Thyroid gland (tissue), 4 donors: ENCODE measurements around the gene COG5.

Source experiments
- POLR2A ChIP-seq, 2 donors: fragments of 450-650 bp; IDR thresholded peaks; one replicate each; pipeline ENCODE4 v1.6.1; 2017; ENCODE audit warnings: antibody characterized with exemption in 2 of 2, mild to moderate bottlenecking in 2 of 2, moderate library complexity in 1 of 2
- TF ChIP-seq, protein P1 (sequence below), 6 experiments: fragments of 200-600 bp in 3 of 6; fragments of 450-650 bp in 3 of 6; sonication (generic) in 3 of 6; IDR thresholded peaks; one replicate each; pipeline ENCODE4 v1.5.1; 2016 to 2019; ENCODE audit warnings: antibody characterized with exemption in 6 of 6, mild to moderate bottlenecking in 2 of 6, inconsistent platforms in 1 of 6, moderate library complexity in 1 of 6

DNA sequence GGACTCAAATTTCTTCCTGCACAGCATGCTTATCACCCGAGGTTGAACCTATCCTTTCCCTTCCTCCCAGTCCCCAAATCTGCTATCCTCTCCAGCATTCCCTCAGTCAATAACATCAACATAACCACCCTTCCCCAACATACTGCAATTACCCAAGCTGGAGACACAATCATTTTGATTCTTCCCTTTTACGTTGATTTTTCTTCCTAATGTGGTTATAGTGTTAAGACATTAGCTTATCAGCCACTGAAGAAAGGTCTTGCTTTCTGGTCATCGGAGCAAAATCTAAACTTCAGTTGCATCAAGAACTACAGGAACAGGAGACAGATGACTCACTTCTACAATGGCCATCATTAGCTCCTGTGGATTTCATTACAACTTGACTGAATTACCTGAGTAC, 398.4 kb downstream of the COG5 start:
- TF ChIP-seq, protein P1, sequence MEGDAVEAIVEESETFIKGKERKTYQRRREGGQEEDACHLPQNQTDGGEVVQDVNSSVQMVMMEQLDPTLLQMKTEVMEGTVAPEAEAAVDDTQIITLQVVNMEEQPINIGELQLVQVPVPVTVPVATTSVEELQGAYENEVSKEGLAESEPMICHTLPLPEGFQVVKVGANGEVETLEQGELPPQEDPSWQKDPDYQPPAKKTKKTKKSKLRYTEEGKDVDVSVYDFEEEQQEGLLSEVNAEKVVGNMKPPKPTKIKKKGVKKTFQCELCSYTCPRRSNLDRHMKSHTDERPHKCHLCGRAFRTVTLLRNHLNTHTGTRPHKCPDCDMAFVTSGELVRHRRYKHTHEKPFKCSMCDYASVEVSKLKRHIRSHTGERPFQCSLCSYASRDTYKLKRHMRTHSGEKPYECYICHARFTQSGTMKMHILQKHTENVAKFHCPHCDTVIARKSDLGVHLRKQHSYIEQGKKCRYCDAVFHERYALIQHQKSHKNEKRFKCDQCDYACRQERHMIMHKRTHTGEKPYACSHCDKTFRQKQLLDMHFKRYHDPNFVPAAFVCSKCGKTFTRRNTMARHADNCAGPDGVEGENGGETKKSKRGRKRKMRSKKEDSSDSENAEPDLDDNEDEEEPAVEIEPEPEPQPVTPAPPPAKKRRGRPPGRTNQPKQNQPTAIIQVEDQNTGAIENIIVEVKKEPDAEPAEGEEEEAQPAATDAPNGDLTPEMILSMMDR (IDR thresholded peaks at IDR 0.05), result no peak
- no peak for TF ChIP-seq POLR2A (IDR thresholded peaks at IDR 0.05)
